Colonic mucosa (tissue), 4 donors: ENCODE data around the gene ASTN2. TPM values are rescaled to one million over a fixed set of nuclear protein-coding genes. Genes with fewer than 3 reads are reported as not detected.

Experiments
- DNase-seq: peaks from one replicate; pipeline ENCODE4 v3.0.0-alpha.2; 2020
- H3K27ac ChIP-seq: fragments of 200-600 bp; one replicate; pipeline ENCODE4 v1.8.0; 2021
- H3K27me3 ChIP-seq: fragments of 200-600 bp; one replicate; pipeline ENCODE4 v1.8.0; 2021
- H3K36me3 ChIP-seq: fragments of 200-600 bp; one replicate; pipeline ENCODE4 v1.8.0; 2021
- H3K4me1 ChIP-seq: fragments of 200-600 bp; one replicate; pipeline ENCODE4 v1.8.0; 2021; ENCODE audit warnings: mild to moderate bottlenecking
- H3K4me3 ChIP-seq: fragments of 200-600 bp; one replicate; pipeline ENCODE4 v1.8.0; 2021
- H3K9ac ChIP-seq, 2 donors: one replicate each; pipeline ENCODE4 v1.7.0; 2013; ENCODE audit warnings: control low read depth in 2 of 2, low read depth in 2 of 2, low read length in 2 of 2
- H3K9me3 ChIP-seq: fragments of 200-600 bp; one replicate; pipeline ENCODE4 v1.8.0; 2021
- CTCF ChIP-seq: fragments of 200-600 bp; IDR thresholded peaks from one replicate; pipeline ENCODE4 v1.8.0; 2022; ENCODE audit warnings: antibody characterized with exemption, mild to moderate bottlenecking
- intact Hi-C: fragments of 100-400 bp; cut with DNase I; formaldehyde crosslinking; loops from one replicate; pipeline ENCODE4 v1.14.1; 2022
- total RNA-seq, 2 donors: library from RNA; stranded (reverse); fragmentation: NEBNext Ultra II Directional in 1 of 2; extraction: Animal tissue kit (Norgen Biotek cat#: 25700) in 1 of 2; gene quantifications; one replicate each; pipeline ENCODE4 v1.2.1, GENCODE V29; 2021
- donor health status: healthy.
- donor health status: DM: no; HTN: no; CAD: no.
- donor health status: DM: no; HTN: no; CAD: no.

The ASTN2 gene
- total RNA-seq, 2 donors from 2014 or later, result 2.5 to 6.1 TPM

DNA sequence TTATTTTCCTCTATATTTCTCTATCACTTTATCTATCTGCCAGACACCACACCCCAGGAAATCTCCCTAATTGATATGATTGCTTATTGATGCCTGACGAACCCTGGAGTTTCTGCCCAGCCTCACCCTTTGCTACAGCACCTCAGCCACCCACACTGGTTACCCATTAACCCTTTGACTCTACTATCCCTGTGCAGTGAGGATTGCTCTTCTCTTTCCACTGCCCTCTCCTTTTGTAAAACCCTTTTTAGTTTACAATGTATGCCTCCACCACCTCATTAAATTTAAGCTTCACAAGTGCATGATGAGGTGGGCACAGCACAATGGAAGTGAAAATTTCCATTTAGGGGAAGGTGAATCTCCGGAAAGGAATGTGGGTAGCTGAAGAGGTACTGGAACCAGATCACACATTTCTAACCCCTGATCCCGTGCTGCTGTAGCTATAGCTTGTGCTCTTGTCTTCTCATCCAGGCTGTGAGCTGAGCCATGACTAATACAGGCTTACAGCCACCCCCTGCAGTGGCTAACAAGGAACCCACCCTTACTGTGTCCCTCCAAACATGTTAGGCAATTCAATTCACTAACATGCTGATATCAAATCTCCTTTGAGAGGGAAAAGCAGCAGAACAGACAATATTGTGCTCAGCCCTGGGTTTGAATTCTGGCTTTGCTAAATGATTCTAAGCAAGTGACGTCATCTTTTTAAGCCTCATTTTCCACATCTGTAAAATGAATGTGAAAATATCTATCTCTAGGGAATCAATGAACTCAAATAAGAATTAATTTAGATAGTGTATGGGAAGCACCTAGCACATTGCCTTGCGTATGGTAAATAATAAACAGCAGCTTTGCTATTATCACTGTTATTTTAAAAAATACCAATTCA lies 914.6 kb downstream of the ASTN2 start:
- no peak for DNase-seq
- H3K9me3 ChIP-seq, result no peaks in the 10 kb centered on the region
- H3K9ac ChIP-seq, result no peak overlapping the region
- no peaks in the 10 kb centered on the region for H3K36me3 ChIP-seq
- no peak overlapping the region for H3K4me3 ChIP-seq
- no peaks in the 10 kb centered on the region for H3K4me1 ChIP-seq
- no peak for TF ChIP-seq CTCF
- H3K27ac ChIP-seq, result no peak overlapping the region
- no peaks in the 10 kb centered on the region for H3K27me3 ChIP-seq
- intact Hi-C loops, result no loop called here

DNA sequence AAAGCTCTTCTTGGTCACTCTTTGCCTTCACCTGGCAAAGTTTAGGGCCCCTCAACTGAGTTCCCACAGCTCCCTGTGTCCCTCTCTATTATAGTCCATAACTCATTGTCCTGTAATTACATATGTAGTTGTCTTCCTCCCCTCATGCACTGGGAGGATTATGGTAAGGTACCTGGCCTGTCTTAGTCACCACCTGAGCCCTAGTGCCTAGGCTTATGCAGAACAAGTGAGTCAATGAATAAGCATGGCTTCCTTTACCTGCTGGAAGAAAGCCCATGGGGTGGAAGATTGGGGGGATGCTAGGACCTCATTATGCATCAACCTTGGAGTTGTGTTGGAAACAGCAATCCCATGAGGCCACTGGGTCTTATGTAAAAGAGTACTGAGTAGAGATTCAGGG lies 915.4 kb downstream of the ASTN2 start:
- Histone ChIP-seq H3K4me1 (no peaks in the 10 kb centered on the region), H3K36me3 (no peaks in the 10 kb centered on the region), H3K9me3 (no peaks in the 10 kb centered on the region), H3K9ac (no peak overlapping the region), H3K27me3 (no peaks in the 10 kb centered on the region), H3K27ac (no peak overlapping the region), H3K4me3 (no peak overlapping the region)
- intact Hi-C loops, result no loop called here
- TF ChIP-seq CTCF, result no peak
- DNase-seq, result no peak

DNA sequence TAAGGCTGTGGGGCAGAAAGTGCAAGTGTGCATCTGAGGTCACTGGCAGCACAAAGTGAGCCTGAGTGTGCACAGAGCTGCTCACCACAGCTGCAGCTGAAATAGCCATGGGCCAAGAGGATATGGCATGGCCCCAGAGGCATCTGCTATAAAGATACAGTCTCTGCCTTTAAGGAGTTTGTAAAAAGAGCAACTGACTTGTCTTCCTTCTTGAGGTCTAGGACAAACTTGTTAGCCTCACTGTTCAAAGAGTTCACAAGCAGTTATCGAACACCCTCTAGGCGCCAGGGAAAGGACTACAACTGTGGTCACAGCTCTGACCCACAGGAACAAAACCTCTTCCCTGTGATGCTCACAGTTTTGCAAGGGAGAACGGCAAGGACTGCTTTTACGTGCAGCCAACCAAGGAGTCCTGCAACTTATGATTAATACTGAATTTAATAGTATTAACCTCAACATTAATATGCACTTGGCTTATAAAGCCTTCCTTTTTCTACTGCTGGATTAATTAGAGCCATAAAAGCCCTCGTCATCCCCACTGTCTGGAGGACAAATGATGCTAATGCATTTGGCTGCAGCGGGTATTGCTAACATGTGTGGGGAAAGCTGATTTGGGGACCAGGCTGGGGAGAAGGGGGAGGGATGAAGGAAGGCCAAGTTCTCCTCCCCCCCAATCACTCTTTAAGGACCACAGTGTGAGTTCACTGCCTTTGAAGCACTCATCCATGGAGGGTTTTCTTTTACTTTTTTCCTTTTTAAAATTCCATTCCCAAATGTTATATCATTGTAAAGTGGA lies 917.6 kb downstream of the ASTN2 start:
- Histone ChIP-seq H3K36me3 (no peaks in the 10 kb centered on the region), H3K9me3 (no peaks in the 10 kb centered on the region), H3K4me1 (no peaks in the 10 kb centered on the region), H3K4me3 (no peak overlapping the region), H3K27ac (no peak overlapping the region), H3K9ac (no peak overlapping the region), H3K27me3 (no peaks in the 10 kb centered on the region)
- no peak for DNase-seq
- intact Hi-C loops, result no loop called here
- no peak for TF ChIP-seq CTCF

GRCh38 chr9:116496167-116496566 lies 918.7 kb downstream of the ASTN2 start:
- no peak for DNase-seq
- Histone ChIP-seq H3K9me3 (no peaks in the 10 kb centered on the region), H3K9ac (no peak overlapping the region), H3K27ac (no peak overlapping the region), H3K4me1 (peaks cover 3% of the 10 kb centered on the region), H3K4me3 (no peak overlapping the region), H3K36me3 (no peaks in the 10 kb centered on the region), H3K27me3 (no peaks in the 10 kb centered on the region)
- TF ChIP-seq CTCF, result no peak
- intact Hi-C loops, result no loop called here

DNA sequence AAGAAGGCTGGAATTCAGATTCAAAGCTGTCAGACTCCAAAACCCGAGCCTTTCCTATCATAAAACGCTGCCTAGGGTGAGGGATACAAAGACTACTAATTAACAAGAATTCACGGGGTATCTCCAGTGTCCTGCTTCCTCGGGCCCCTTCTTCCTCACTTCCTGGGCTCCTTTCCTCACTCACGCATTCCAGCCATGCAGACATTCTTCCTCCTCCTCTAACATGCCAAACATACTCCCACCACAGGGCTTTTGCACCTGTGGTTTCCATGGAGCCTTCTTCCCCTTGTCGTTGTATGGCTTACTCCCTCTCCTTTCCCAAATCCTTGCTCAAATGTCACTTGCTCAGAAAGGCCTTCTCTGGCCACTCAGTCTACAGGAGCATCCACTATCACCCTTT lies 919.1 kb downstream of the ASTN2 start:
- no peak overlapping the region for H3K4me3 ChIP-seq
- no peak for DNase-seq
- no peak for TF ChIP-seq CTCF
- no peaks in the 10 kb centered on the region for H3K9me3 ChIP-seq
- H3K27me3 ChIP-seq, result no peaks in the 10 kb centered on the region
- no peak overlapping the region for H3K27ac ChIP-seq
- intact Hi-C loops, result no loop called here
- no peak overlapping the region for H3K9ac ChIP-seq
- H3K4me1 ChIP-seq, result peaks cover 3% of the 10 kb centered on the region
- no peaks in the 10 kb centered on the region for H3K36me3 ChIP-seq
